ENCODE results near the gene PAGR1. TPM values are rescaled to one million over a fixed set of nuclear protein-coding genes. Genes with fewer than 3 reads are reported as not detected.

PAGR1 gene
- total and polyA plus RNA-seq, 10 of the 15 experiments (the other 5 are each of a cell fraction or from before 2014, with no cell fraction given), result 1.1 to 57.7 (median 23.4) TPM

DNA sequence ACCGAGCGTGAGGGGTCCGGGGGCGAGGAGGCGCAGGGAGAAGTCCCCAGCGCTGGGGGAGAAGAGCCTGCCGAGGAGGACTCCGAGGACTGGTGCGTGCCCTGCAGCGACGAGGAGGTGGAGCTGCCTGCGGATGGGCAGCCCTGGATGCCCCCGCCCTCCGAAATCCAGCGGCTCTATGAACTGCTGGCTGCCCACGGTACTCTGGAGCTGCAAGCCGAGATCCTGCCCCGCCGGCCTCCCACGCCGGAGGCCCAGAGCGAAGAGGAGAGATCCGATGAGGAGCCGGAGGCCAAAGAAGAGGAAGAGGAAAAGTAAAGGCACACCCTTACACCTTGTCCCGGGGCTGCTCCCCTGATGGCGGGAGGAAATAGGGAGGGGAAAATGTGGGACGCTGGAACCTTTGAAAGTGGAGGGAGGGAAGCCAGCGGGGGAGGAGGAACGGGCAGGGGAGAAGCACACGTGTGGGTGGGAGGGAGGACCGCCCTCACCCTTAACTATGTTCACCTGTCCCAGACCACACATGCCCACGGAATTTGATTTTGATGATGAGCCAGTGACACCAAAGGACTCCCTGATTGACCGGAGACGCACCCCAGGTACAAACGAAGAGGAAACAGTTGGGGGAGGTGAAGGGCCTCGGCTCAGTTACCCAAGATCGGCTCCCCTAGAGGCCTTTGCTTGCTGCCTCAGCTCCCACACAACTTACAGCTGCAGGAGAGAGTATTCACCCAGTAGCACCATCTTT is 916 bp downstream of the PAGR1 start:
- ChIA-PET CTCF (interaction anchor here (0.7 to 8.3 kb wide), 11 partner anchors 9 to 180 kb away, joined by 3 to 99 read pairs (median 5); partner anchors contain the start of genes KIF22 and TAOK2), POLR2A (interaction anchor here (0.6 to 5.5 kb wide), 9 partner anchors 9 to 236 kb away, joined by 3 to 40 read pairs (median 5); partner anchors contain the start of genes MAZ and TAOK2), SMC1A (ENCODE audit: uncharacterized antibody, unreplicated experiment) (interaction anchor here (0.6 to 7.8 kb wide), 9 partner anchors 9 to 155 kb away, joined by 3 to 48 read pairs (median 3); partner anchors contain the start of gene KIF22), RAD21 (ENCODE audit: unreplicated experiment) (interaction anchor here (0.6 to 7.9 kb wide), 10 partner anchors 10 to 613 kb away, joined by 3 to 51 read pairs (median 4); partner anchors contain the start of genes ASPHD1, DCTPP1 and MAZ)
- FAIRE-seq (peak; percentile 56), DNase-seq (ENCODE audit: low read depth, low spot score) (no peak), ATAC-seq (peak; percentile 35)
- Histone ChIP-seq H3K4me1 (ENCODE audit: control insufficient read depth, insufficient read depth, low read length) (peaks cover 17% of the 10 kb centered on the region), H4K20me1 (ENCODE audit: control insufficient read depth, insufficient read depth) (no peaks in the 10 kb centered on the region), H3K9ac (ENCODE audit: control insufficient read depth, insufficient read depth, low read length) (peak overlapping the region; percentile 90), H3K9me3 (replicated peaks; ENCODE audit: control insufficient read depth, insufficient read depth, low read length) (no peaks in the 10 kb centered on the region), H3K27ac (ENCODE audit: control insufficient read depth, insufficient read depth) (peak overlapping the region; percentile 90), H3K4me2 (ENCODE audit: control insufficient read depth, insufficient read depth) (peak overlapping the region; percentile 89), H3K4me3 (peak overlapping the region; percentile 99), H3K79me2 (ENCODE audit: control insufficient read depth, insufficient read depth, low read length) (peaks cover 35% of the 10 kb centered on the region), H3K27me3 (replicated peaks in 1 of 2; ENCODE audit: control insufficient read depth in 2 of 2, insufficient read depth in 2 of 2, low read length in 1 of 2) (no peaks in the 10 kb centered on the region), H3K36me3 (ENCODE audit: control insufficient read depth in 2 of 2, insufficient read depth in 2 of 2, low read length in 1 of 2) (peaks cover 0 to 2% of the 10 kb centered on the region in 2 experiments; a peak in 1 of 4 replicates), H2AFZ (ENCODE audit: control insufficient read depth, low read depth, low read length) (peak overlapping the region; percentile 97)
- intact Hi-C loops (cut with micrococcal nuclease; ENCODE audit: unreplicated experiment), result loop anchor here (1.0 to 5.0 kb wide), 3 partner anchors 9 to 205 kb away; partner anchors contain the start of genes C16orf92 and INO80E
- in situ Hi-C loops (cut with MboI), result loop anchor here (5.0 kb wide), 1 partner anchor 215 kb away; no protein-coding TSS in a partner anchor
- BruUV-seq (replicated peaks), result no TSS peak
- WGBS (ENCODE audit: insufficient coverage, insufficient replicate concordance, low lambda C conversion rate, missing lambda C conversion rate), result under 1% methylated on average over 35 of the region's 37 CpGs
- 0 out of 2 replicates have a peak, but pooled peaks have one; percentile 30 for TF ChIP-seq TARDBP (IDR thresholded peaks at IDR 0.05; ENCODE audit: borderline replicate concordance)
- TF ChIP-seq ASH2L (IDR thresholded peaks at IDR 0.05; ENCODE audit: borderline replicate concordance, low read depth), result no peak
- TF ChIP-seq MTA3 (IDR thresholded peaks at IDR 0.05; ENCODE audit: borderline replicate concordance, low read length), result no peak
- TF ChIP-seq, protein P1, sequence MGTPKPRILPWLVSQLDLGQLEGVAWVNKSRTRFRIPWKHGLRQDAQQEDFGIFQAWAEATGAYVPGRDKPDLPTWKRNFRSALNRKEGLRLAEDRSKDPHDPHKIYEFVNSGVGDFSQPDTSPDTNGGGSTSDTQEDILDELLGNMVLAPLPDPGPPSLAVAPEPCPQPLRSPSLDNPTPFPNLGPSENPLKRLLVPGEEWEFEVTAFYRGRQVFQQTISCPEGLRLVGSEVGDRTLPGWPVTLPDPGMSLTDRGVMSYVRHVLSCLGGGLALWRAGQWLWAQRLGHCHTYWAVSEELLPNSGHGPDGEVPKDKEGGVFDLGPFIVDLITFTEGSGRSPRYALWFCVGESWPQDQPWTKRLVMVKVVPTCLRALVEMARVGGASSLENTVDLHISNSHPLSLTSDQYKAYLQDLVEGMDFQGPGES (IDR thresholded peaks at IDR 0.05), result no peak
- TF ChIP-seq, protein P2, sequence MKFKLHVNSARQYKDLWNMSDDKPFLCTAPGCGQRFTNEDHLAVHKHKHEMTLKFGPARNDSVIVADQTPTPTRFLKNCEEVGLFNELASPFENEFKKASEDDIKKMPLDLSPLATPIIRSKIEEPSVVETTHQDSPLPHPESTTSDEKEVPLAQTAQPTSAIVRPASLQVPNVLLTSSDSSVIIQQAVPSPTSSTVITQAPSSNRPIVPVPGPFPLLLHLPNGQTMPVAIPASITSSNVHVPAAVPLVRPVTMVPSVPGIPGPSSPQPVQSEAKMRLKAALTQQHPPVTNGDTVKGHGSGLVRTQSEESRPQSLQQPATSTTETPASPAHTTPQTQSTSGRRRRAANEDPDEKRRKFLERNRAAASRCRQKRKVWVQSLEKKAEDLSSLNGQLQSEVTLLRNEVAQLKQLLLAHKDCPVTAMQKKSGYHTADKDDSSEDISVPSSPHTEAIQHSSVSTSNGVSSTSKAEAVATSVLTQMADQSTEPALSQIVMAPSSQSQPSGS (IDR thresholded peaks at IDR 0.05; ENCODE audit: low read length), result no peak
- peak in 1 of 2 experiments; percentile 9; a peak in 1 of 3 replicates for TF ChIP-seq EGR1 (IDR thresholded peaks at IDR 0.05; ENCODE audit: borderline replicate concordance in 1 of 2, low read depth in 2 of 2, low read length in 2 of 2)
- TF ChIP-seq, protein P3, sequence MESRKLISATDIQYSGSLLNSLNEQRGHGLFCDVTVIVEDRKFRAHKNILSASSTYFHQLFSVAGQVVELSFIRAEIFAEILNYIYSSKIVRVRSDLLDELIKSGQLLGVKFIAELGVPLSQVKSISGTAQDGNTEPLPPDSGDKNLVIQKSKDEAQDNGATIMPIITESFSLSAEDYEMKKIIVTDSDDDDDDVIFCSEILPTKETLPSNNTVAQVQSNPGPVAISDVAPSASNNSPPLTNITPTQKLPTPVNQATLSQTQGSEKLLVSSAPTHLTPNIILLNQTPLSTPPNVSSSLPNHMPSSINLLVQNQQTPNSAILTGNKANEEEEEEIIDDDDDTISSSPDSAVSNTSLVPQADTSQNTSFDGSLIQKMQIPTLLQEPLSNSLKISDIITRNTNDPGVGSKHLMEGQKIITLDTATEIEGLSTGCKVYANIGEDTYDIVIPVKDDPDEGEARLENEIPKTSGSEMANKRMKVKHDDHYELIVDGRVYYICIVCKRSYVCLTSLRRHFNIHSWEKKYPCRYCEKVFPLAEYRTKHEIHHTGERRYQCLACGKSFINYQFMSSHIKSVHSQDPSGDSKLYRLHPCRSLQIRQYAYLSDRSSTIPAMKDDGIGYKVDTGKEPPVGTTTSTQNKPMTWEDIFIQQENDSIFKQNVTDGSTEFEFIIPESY (IDR thresholded peaks at IDR 0.05), result no peak
- no peak for TF ChIP-seq RBBP5 (conservative IDR thresholded peaks at IDR 0.05)
- TF ChIP-seq, protein P4, sequence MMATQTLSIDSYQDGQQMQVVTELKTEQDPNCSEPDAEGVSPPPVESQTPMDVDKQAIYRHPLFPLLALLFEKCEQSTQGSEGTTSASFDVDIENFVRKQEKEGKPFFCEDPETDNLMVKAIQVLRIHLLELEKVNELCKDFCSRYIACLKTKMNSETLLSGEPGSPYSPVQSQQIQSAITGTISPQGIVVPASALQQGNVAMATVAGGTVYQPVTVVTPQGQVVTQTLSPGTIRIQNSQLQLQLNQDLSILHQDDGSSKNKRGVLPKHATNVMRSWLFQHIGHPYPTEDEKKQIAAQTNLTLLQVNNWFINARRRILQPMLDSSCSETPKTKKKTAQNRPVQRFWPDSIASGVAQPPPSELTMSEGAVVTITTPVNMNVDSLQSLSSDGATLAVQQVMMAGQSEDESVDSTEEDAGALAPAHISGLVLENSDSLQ (IDR thresholded peaks at IDR 0.05), result peak; percentile 38; the same call in 1 of the 2 replicates
- peak; percentile 10 for TF ChIP-seq SMAD1 (IDR thresholded peaks at IDR 0.05; ENCODE audit: low read depth, partially characterized antibody)
- TF ChIP-seq MXI1 (IDR thresholded peaks at IDR 0.05; ENCODE audit: low read depth, low read length), result peak; percentile 41; the same call in 1 of the 2 replicates
- TF ChIP-seq, protein P5, sequence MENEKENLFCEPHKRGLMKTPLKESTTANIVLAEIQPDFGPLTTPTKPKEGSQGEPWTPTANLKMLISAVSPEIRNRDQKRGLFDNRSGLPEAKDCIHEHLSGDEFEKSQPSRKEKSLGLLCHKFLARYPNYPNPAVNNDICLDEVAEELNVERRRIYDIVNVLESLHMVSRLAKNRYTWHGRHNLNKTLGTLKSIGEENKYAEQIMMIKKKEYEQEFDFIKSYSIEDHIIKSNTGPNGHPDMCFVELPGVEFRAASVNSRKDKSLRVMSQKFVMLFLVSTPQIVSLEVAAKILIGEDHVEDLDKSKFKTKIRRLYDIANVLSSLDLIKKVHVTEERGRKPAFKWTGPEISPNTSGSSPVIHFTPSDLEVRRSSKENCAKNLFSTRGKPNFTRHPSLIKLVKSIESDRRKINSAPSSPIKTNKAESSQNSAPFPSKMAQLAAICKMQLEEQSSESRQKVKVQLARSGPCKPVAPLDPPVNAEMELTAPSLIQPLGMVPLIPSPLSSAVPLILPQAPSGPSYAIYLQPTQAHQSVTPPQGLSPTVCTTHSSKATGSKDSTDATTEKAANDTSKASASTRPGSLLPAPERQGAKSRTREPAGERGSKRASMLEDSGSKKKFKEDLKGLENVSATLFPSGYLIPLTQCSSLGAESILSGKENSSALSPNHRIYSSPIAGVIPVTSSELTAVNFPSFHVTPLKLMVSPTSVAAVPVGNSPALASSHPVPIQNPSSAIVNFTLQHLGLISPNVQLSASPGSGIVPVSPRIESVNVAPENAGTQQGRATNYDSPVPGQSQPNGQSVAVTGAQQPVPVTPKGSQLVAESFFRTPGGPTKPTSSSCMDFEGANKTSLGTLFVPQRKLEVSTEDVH (IDR thresholded peaks at IDR 0.05; ENCODE audit: low read depth, partially characterized antibody), result no peak
- TF ChIP-seq MEF2B (IDR thresholded peaks at IDR 0.05; ENCODE audit: partially characterized antibody, poor library complexity, severe bottlenecking), result no peak
